Measurements from ENCODE around the gene MEIOSIN.

- no peak for TF ChIP-seq CTCF (conservative IDR thresholded peaks at IDR 0.05)
- no peak for TF ChIP-seq ZFX (IDR thresholded peaks at IDR 0.05)
Measured at GRCh38 chr19:45772130-45772840, 39.0 kb downstream of the MEIOSIN start.

Data from C4-2B (cell line).